Middle frontal gyrus (tissue), 1 donor: ENCODE results near the gene OR6N1.

ENCODE experiments used
- DNase-seq: peaks from one replicate; pipeline ENCODE4 v3.0.0-alpha.2; 2015; ENCODE audit warnings: low spot score; ENCODE audit errors: extremely low spot score

The OR6N1 gene

GRCh38 chr1:158752155-158752712 lies 19.8 kb downstream of the OR6N1 start:
- DNase-seq: no peak

GRCh38 chr1:158735848-158736247 lies 36.1 kb downstream of the OR6N1 start:
- no peak for DNase-seq

GRCh38 chr1:158732524-158732923 lies 39.5 kb downstream of the OR6N1 start:
- DNase-seq: no peak

- DNase-seq: no peak
These were observed 40.3 kb downstream of the OR6N1 start for GRCh38 chr1:158731707-158732106.

- no peak for DNase-seq
These were observed 41.5 kb downstream of the OR6N1 start for GRCh38 chr1:158730453-158730852.

- DNase-seq: no peak
These were observed 43.3 kb downstream of the OR6N1 start for GRCh38 chr1:158728510-158729225.

- DNase-seq: no peak
These were observed 47.6 kb downstream of the OR6N1 start for GRCh38 chr1:158724442-158724841.

GRCh38 chr1:158720620-158721019 lies 51.4 kb downstream of the OR6N1 start, which contains the start of gene OR6K3:
Gene OR6K3 (minus strand): TSS chr1:158720720. CDS start chr1:158718115, 2,605 bp downstream.
- DNase-seq: no peak

- no peak for DNase-seq
These were observed 52.3 kb downstream of the OR6N1 start for GRCh38 chr1:158719664-158720063.

- no peak for DNase-seq
These were observed 54.7 kb downstream of the OR6N1 start for GRCh38 chr1:158717344-158717743.

DNA sequence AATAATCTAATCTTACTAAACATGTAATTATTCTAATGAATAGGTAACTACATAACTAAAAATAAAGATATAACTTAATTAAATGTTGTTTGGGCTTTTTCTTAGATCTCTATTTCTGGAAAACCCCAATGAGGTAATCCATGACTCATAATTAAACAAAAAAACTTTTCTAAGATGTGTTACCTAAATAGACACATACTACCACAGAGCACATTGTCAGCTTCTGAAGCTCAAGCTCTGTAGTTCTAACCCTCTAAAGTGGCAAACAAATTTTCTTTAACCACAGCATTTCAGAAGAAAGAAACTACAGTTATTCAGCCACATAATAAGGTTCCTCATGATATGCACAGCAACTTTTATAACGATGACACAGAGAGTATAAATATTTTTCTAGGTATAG lies 55.7 kb downstream of the OR6N1 start:
- no peak for DNase-seq

- DNase-seq: no peak
These were observed 57.2 kb downstream of the OR6N1 start for GRCh38 chr1:158714754-158715153.
